ENCODE results near the gene TBC1D4.
"Not testable (repeated sequence)": the region's sequence is repeated elsewhere in the genome, so short reads cannot be mapped to it uniquely, and the experiment has no call there.

The TBC1D4 gene

DNA sequence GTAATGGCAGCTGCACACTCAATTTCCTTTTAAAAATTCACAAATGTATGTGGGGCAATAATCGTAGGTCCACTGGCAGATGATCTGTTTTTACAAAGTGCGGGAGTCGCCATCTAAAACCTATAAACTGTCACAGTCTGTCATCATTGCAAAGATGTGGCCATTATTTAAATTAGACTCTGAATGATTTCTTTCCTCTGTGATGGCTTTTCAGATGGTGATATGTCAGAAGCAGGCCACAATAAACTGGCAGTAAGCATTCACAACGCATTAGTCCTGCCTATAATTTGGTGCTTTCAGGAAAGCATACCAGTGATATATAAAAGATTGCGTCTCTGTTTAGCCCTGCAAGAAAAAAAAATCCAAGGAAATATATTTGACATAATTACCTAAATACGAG, 226.8 kb downstream of the TBC1D4 start:
- H3K4me3 ChIP-seq (ENCODE audit: low read depth, low read length): no peak overlapping the region
- H3K9me3 ChIP-seq (ENCODE audit: severe bottlenecking): no peaks in the 10 kb centered on the region

DNA sequence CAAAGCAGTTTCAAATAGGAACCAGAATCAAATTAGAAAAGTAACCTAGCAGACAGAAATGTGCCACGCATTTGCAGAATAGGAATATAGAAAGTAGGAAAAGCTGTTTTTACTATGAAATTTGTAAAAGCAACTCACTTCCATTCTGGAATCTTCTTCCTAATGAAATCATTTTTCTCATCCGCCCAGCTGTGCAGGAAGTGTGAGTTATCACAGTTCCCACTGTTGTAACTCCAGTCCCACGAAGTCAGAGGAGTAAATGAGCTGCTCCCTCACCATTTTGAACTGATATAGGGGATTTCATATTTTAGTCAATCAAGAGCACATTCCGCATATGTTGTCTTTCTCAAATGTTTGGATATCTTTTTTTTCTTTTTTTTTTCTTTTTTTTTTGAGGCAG, 230.8 kb downstream of the TBC1D4 start:
- no peaks in the 10 kb centered on the region for H3K27me3 ChIP-seq (ENCODE audit: insufficient read depth, low read depth, severe bottlenecking)
- DNase-seq: no peak
- peaks cover 2% of the 10 kb centered on the region for H3K9me3 ChIP-seq (ENCODE audit: severe bottlenecking)
- no peak overlapping the region for H3K27ac ChIP-seq
- H3K4me3 ChIP-seq (ENCODE audit: low read depth, low read length): no peak overlapping the region
- H3K36me3 ChIP-seq: no peaks in the 10 kb centered on the region
- TF ChIP-seq, protein P1, sequence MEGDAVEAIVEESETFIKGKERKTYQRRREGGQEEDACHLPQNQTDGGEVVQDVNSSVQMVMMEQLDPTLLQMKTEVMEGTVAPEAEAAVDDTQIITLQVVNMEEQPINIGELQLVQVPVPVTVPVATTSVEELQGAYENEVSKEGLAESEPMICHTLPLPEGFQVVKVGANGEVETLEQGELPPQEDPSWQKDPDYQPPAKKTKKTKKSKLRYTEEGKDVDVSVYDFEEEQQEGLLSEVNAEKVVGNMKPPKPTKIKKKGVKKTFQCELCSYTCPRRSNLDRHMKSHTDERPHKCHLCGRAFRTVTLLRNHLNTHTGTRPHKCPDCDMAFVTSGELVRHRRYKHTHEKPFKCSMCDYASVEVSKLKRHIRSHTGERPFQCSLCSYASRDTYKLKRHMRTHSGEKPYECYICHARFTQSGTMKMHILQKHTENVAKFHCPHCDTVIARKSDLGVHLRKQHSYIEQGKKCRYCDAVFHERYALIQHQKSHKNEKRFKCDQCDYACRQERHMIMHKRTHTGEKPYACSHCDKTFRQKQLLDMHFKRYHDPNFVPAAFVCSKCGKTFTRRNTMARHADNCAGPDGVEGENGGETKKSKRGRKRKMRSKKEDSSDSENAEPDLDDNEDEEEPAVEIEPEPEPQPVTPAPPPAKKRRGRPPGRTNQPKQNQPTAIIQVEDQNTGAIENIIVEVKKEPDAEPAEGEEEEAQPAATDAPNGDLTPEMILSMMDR (IDR thresholded peaks at IDR 0.05; ENCODE audit: low read depth, low read length): no peak

More for the DNA sequence above, 226.8 kb downstream of the TBC1D4 start:
- Histone ChIP-seq H3K27me3 (ENCODE audit: insufficient read depth, low read depth, severe bottlenecking) (no peaks in the 10 kb centered on the region), H3K27ac (no peak overlapping the region), H3K36me3 (no peaks in the 10 kb centered on the region)
- TF ChIP-seq, protein P1 (IDR thresholded peaks at IDR 0.05; ENCODE audit: low read depth, low read length): no peak
- no peak for DNase-seq

DNA sequence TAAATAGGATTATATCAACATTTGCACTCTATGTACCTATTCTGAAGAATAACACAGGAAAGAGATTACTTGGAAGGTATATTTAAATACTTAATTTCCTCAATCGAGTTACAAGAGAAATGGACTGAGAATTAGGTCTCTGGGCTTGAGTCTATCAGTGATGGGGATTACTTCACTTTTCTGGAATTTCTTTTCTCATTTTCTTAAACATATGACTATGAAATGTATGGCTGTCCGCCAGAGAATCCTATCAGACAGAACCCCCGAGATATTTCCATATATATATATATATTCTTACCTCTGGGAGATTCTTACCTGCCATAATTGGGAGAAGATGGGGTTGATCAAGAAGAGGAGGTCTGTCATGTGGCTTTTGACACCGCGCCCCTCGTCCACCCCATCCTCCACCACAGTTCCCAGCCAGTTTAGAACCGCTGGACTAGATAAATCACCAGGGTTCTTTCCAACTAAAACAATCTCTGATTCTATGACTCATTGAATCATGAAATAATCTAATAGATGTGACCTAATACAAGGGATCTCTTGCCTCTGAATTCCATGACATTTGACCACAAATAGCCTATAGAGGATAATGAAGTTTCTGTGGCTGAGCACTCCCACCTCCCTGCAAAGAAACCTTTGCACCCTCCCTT, 231.3 kb downstream of the TBC1D4 start:
- no peaks in the 10 kb centered on the region for H3K36me3 ChIP-seq
- TF ChIP-seq, protein P1 (IDR thresholded peaks at IDR 0.05; ENCODE audit: low read depth, low read length): no peak
- no peak overlapping the region for H3K4me3 ChIP-seq (ENCODE audit: low read depth, low read length)
- no peak for DNase-seq
- no peak overlapping the region for H3K27ac ChIP-seq
- no peaks in the 10 kb centered on the region for H3K27me3 ChIP-seq (ENCODE audit: insufficient read depth, low read depth, severe bottlenecking)
- peaks cover 2% of the 10 kb centered on the region for H3K9me3 ChIP-seq (ENCODE audit: severe bottlenecking)

DNA sequence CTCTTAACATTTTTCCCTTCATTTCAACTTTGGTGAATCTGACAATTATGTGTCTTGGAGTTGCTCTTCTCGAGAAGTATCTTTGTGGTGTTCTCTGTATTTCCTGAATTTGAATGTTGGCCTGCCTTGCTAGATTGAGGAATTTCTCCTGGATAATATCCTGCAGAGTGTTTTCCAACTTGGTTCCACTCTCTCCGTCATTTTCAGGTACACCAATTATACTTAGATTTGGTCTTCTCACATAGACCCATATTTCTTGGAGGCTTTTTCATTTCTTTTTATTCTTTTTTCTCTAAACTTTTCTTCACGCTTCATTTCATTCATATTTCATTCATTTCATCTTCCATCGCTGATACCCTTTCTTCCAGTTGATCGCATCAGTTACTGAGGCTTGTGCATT, 236.4 kb downstream of the TBC1D4 start:
- not testable (repeated sequence) for DNase-seq; H3K9me3 ChIP-seq (ENCODE audit: severe bottlenecking); H3K27me3 ChIP-seq (ENCODE audit: insufficient read depth, low read depth, severe bottlenecking); H3K4me3 ChIP-seq (ENCODE audit: low read depth, low read length); H3K36me3 ChIP-seq; H3K27ac ChIP-seq

DNA sequence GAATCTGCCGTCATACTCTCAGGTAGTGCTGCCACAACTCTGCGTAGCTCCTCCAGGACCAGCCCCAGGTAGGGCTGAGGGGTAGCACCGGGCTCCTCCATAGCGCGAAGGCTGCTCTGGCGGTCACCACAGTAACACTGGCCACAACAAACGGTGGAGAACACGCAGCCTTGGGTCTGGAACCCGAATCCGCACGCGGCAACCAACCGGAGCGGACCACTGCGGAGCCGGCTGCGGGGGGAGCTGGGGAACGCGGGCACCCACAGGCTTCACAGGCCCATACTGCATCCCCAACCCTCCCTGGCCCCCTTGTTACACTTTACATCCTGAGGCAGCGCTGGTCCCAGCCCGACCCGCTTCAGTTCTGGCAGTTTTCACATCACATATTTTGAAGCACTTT, 241.7 kb downstream of the TBC1D4 start:
- H3K9me3 ChIP-seq (ENCODE audit: severe bottlenecking); H3K4me3 ChIP-seq (ENCODE audit: low read depth, low read length); H3K27me3 ChIP-seq (ENCODE audit: insufficient read depth, low read depth, severe bottlenecking); H3K36me3 ChIP-seq; H3K27ac ChIP-seq; DNase-seq: not testable (repeated sequence)

DNA sequence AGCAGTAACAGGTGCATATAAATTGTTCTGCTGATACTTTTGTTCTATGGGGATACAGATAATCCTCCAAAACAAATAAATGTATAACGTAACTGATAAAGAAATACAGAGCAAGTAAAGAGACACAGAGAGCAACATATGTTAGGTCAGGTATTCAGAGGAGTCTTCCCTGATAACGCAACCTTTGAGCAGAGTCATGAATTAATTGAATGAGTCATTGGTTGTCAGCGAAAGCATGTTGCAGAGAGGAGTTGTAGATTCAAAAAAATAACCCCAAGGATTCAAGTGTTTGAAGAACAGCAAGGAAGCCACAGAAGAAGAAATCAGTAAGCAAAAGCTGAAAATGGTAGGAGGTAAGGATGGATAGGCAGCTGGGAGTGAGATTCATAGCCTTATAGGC, 245.2 kb downstream of the TBC1D4 start:
- no peaks in the 10 kb centered on the region for H3K36me3 ChIP-seq
- DNase-seq: no peak
- no peaks in the 10 kb centered on the region for H3K9me3 ChIP-seq (ENCODE audit: severe bottlenecking)
- no peaks in the 10 kb centered on the region for H3K27me3 ChIP-seq (ENCODE audit: insufficient read depth, low read depth, severe bottlenecking)
- H3K4me3 ChIP-seq (ENCODE audit: low read depth, low read length): no peak overlapping the region
- TF ChIP-seq, protein P1 (IDR thresholded peaks at IDR 0.05; ENCODE audit: low read depth, low read length): no peak
- no peak overlapping the region for H3K27ac ChIP-seq

Measured in WERI-Rb-1 (cell line).